ENCODE results near the gene KLF13. TPM values are rescaled to one million over a fixed set of nuclear protein-coding genes. Genes with fewer than 3 reads are reported as not detected.

Gene KLF13
- total RNA-seq, 8 experiments from 2014 or later = 28.5 to 64.2 (median 42.6) TPM

DNA sequence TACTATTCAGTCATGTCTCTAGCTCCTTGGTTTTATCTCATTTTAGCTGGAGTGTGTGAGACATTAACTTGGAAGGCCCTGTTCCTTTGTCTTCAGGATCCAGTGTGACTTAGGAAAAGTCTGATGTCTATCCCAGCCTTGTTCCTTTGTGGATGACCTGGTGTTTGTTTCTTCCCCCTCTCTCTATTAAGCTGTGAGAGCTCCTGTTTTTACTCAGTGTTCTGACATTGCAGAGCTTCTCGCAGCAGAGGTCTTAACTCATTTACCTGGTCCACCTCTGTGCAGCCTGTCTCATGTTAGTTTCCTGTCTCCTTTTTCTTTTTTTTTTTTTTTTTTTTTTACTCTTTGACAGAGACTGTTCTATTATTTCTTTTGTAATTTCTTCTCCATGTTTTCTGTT, 43.1 kb downstream of the KLF13 start:
- peaks cover 19 to 21% of the 10 kb centered on the region in 2 donors for H3K4me1 ChIP-seq (replicated peaks in 1 of 2)
- no peak overlapping the region for H3K27ac ChIP-seq
- in situ Hi-C loops (cut with MboI; ENCODE audit: low pct_unique_long_range_greater_than_20kb in 2 of 9, low sequenced_read_pairs in 9 of 9, unreplicated experiment in 9 of 9) = loop anchor here in 1 of 9 experiments (10.0 kb wide), 1 partner anchor 115 kb away; no protein-coding TSS in a partner anchor
- ATAC-seq (replicated peaks in 6 of 8) = no peak
- no peak overlapping the region for H3K4me3 ChIP-seq
- 86 to 100% (median 100%) methylated on average over 1 of the region's 1 CpG; no CpG with 5 or more reads in 2 of the 10 experiments for WGBS, 10 experiments

DNA sequence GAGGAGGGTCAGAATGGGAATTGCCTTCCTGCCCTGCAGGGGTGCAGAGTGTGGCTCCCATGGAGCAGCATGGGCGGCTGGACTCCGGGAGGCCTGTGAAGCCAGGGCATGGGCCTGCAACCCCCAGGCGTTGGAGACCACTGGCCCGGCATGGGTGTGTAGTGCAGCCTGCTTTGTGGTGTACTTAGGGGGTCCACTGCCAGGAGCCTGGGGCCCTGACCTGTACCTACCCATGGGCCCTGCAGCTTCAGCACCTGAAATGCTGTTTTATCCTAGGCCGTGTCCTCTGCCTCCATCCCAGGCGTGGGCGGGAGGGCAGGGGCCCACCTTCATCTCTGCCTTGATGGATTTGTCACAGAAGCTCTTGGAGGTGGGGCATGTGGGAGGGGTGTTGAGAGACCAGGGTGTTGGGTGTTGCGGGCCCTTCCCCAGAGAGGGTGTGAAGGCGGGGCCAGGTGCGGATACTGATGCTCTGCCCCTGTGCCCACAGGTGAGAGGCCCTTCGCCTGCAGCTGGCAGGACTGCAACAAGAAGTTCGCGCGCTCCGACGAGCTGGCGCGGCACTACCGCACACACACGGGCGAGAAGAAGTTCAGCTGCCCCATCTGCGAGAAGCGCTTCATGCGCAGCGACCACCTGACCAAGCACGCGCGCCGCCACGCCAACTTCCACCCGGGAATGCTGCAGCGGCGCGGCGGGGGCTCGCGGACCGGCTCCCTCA, 45.0 kb downstream of the KLF13 start:
- 90 to 100% (median 97%) methylated on average over 1 to 10 of the region's 38 CpGs; no CpG with 5 or more reads in 5 of the 10 experiments for WGBS, 10 experiments
- Histone ChIP-seq H3K4me3 (no peak overlapping the region), H3K27ac (no peak overlapping the region), H3K4me1 (replicated peaks in 1 of 2) (peaks cover 3 to 4% of the 10 kb centered on the region in 2 donors)
- no peak for ATAC-seq (replicated peaks in 6 of 8)
- in situ Hi-C loops (cut with MboI; ENCODE audit: low pct_unique_long_range_greater_than_20kb in 2 of 9, low sequenced_read_pairs in 9 of 9, unreplicated experiment in 9 of 9) = no loop called here

GRCh38 chr15:31372635-31373091, 46.0 kb downstream of the KLF13 start:
- in situ Hi-C loops (cut with MboI; ENCODE audit: low pct_unique_long_range_greater_than_20kb in 2 of 9, low sequenced_read_pairs in 9 of 9, unreplicated experiment in 9 of 9) = no loop called here
- H3K4me1 ChIP-seq (replicated peaks in 1 of 2) = no peaks in the 10 kb centered on the region
- H3K27ac ChIP-seq = no peak overlapping the region
- 20 to 74% (median 50%) methylated on average over 1 to 6 of the region's 14 CpGs; no CpG with 5 or more reads in 5 of the 10 experiments for WGBS, 10 experiments
- no peak overlapping the region for H3K4me3 ChIP-seq
- peak in 4 of 8 experiments; percentile 18 to 76 (median 58) for ATAC-seq (replicated peaks in 6 of 8)

- H3K27ac ChIP-seq = no peak overlapping the region
- in situ Hi-C loops (cut with MboI; ENCODE audit: low pct_unique_long_range_greater_than_20kb in 2 of 9, low sequenced_read_pairs in 9 of 9, unreplicated experiment in 9 of 9) = no loop called here
These were observed 46.6 kb downstream of the KLF13 start for GRCh38 chr15:31373096-31373865.

DNA sequence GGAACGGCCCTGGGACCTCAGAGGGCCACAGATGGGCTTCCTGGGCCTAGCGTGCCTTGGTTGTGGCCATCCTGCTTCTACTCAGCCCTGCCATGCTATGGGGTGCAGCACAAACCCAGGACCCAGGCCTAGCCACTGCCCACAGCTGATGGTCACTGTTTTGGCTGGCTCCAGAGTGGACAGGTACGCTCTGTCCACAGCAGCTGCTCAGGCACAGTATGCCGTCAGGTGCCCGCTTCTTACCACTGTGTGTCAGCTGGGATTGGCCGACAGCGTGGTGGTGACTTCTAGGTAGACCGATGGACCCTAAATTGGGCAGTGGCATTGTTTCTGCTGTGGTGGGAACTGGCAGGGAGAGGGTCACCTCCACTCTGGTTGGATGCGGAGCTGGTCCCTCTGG, 47.3 kb downstream of the KLF13 start:
- no peaks in the 10 kb centered on the region for H3K4me1 ChIP-seq (replicated peaks in 1 of 2)
- 80 to 100% (median 100%) methylated on average over 1 of the region's 9 CpGs; no CpG with 5 or more reads in 7 of the 10 experiments for WGBS, 10 experiments
- no peak overlapping the region for H3K27ac ChIP-seq
- no peak overlapping the region for H3K4me3 ChIP-seq
- in situ Hi-C loops (cut with MboI; ENCODE audit: low pct_unique_long_range_greater_than_20kb in 2 of 9, low sequenced_read_pairs in 9 of 9, unreplicated experiment in 9 of 9) = no loop called here
- no peak for ATAC-seq (replicated peaks in 6 of 8)

More at GRCh38 chr15:31373096-31373865, 46.6 kb downstream of the KLF13 start:
- peak in 1 of 8 experiments; percentile 20 for ATAC-seq (replicated peaks in 6 of 8)
- no peak overlapping the region for H3K4me3 ChIP-seq
- 81 to 100% (median 100%) methylated on average over 1 to 8 of the region's 23 CpGs; no CpG with 5 or more reads in 4 of the 10 experiments for WGBS, 10 experiments
- H3K4me1 ChIP-seq (replicated peaks in 1 of 2) = no peaks in the 10 kb centered on the region

DNA sequence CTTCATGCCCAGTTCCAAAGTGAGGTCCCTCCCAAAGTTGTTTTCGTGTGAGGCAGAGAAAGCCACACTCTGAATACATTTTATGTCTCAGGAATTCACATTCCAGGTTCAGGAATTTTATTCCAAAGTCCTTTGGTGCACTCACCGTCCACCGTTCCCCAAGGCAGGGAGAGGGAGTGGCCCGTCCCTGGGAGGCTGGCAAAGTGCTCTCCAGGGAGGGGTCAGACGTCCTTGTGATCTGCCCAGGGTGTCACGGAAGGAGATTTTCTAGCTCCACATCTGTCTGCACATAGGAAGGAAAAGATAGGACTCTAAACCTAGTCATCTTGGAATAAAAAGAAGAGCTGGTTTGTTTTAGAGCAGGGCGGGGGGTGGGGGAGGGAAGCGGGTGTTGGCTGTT, 47.9 kb downstream of the KLF13 start:
- in situ Hi-C loops (cut with MboI; ENCODE audit: low pct_unique_long_range_greater_than_20kb in 2 of 9, low sequenced_read_pairs in 9 of 9, unreplicated experiment in 9 of 9) = no loop called here
- Histone ChIP-seq H3K4me1 (replicated peaks in 1 of 2) (no peaks in the 10 kb centered on the region), H3K4me3 (no peak overlapping the region)

DNA sequence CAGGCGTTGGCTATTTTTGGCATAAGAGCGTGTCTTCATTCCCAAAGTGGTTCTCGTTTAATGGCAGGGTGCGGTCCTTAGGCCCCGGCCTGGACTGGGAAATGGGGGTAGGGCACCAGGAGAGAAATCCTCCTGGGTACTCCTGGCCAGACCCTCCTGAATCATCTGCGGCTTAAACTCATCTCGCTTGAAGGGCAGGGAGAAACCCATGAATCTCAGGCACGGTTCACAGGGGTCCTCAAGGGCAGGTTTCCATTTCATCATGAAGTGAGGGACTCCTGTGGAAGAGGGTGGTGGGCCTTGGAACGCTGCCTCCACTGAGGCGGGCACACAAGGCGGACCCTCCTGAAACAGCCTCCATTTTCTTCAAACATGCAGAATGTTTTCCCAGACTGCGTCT, 48.4 kb downstream of the KLF13 start:
- peak in 3 of 8 experiments; percentile 20 to 48 (median 30) for ATAC-seq (replicated peaks in 6 of 8)
- WGBS, 10 experiments = 10 to 100% (median 83%) methylated on average over 1 to 9 of the region's 12 CpGs; no CpG with 5 or more reads in 2 of the 10 experiments
- no peak overlapping the region for H3K4me3 ChIP-seq
- in situ Hi-C loops (cut with MboI; ENCODE audit: low pct_unique_long_range_greater_than_20kb in 2 of 9, low sequenced_read_pairs in 9 of 9, unreplicated experiment in 9 of 9) = no loop called here
- no peaks in the 10 kb centered on the region for H3K4me1 ChIP-seq (replicated peaks in 1 of 2)
- no peak overlapping the region for H3K27ac ChIP-seq

More for the DNA sequence above, 47.9 kb downstream of the KLF13 start:
- no peak overlapping the region for H3K27ac ChIP-seq
- 0 to 100% (median 94%) methylated on average over 1 to 6 of the region's 8 CpGs; no CpG with 5 or more reads in 4 of the 10 experiments for WGBS, 10 experiments
- ATAC-seq (replicated peaks in 6 of 8) = peak in 3 of 8 experiments; percentile 40 to 53 (median 48)

GRCh38 chr15:31375772-31376171, 49.1 kb downstream of the KLF13 start:
- WGBS, 10 experiments = 91% methylated on average over 6 of the region's 8 CpGs; no CpG with 5 or more reads in 9 of the 10 experiments
- H3K4me3 ChIP-seq = no peak overlapping the region
- no peak for ATAC-seq (replicated peaks in 6 of 8)
- no peaks in the 10 kb centered on the region for H3K4me1 ChIP-seq (replicated peaks in 1 of 2)
- H3K27ac ChIP-seq = no peak overlapping the region
- in situ Hi-C loops (cut with MboI; ENCODE audit: low pct_unique_long_range_greater_than_20kb in 2 of 9, low sequenced_read_pairs in 9 of 9, unreplicated experiment in 9 of 9) = no loop called here

GRCh38 chr15:31376511-31376910, 49.9 kb downstream of the KLF13 start:
- H3K27ac ChIP-seq = no peak overlapping the region
- no peaks in the 10 kb centered on the region for H3K4me1 ChIP-seq (replicated peaks in 1 of 2)
- in situ Hi-C loops (cut with MboI; ENCODE audit: low pct_unique_long_range_greater_than_20kb in 2 of 9, low sequenced_read_pairs in 9 of 9, unreplicated experiment in 9 of 9) = no loop called here
- 80 to 100% (median 95%) methylated on average over 1 to 5 of the region's 11 CpGs; no CpG with 5 or more reads in 5 of the 10 experiments for WGBS, 10 experiments
- no peak for ATAC-seq (replicated peaks in 6 of 8)
- no peak overlapping the region for H3K4me3 ChIP-seq

DNA sequence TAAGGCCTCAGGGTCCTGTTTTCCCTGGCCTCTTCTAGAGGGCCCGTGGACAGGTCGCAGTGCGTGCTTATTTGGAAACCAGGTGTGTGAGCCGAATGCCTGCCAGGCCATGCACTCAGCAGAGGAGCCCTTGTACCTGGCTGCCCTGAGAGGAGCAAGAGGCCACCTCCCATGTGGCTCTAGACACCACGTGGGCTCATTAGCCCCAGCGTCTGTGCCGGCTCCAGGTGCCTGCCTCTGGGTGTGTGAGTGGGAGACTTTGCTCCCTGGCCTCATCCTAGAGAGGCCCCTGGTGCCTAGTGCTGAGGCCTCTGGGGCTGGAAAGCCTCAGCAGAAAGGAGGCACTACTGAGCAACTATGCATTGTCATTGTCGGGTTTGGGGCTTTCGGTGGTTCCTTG, 50.4 kb downstream of the KLF13 start:
- ATAC-seq (replicated peaks in 6 of 8) = no peak
- Histone ChIP-seq H3K27ac (no peak overlapping the region), H3K4me1 (replicated peaks in 1 of 2) (no peaks in the 10 kb centered on the region), H3K4me3 (no peak overlapping the region)
- 79 to 86% (median 80%) methylated on average over 1 to 5 of the region's 9 CpGs; no CpG with 5 or more reads in 7 of the 10 experiments for WGBS, 10 experiments
- in situ Hi-C loops (cut with MboI; ENCODE audit: low pct_unique_long_range_greater_than_20kb in 2 of 9, low sequenced_read_pairs in 9 of 9, unreplicated experiment in 9 of 9) = no loop called here

DNA sequence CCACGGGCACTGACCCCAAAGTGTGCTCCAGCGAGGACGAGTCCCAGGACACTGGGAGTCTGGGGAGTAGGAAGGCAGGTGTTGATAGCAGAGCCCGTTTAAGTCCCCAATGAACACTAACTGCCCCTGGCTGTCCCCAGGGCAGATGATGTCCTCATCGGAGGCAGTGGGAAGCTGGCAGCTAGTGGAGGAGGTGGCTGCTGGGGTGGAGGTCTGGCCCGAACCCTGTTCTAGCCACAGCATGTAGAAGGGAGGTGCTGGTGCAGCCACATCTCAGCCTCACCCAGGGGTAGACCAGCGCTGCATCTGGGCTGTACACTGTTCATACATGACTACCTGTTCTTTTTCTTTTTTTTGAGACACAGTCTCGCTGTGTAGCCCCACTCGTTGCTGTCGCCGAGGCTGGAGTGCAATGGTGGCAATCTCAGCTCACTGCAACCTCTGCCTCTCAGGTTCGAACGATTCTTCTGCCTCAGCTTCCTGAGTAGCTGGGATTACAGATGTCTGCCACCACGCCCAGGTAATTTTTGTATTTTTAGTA, 51.8 kb downstream of the KLF13 start:
- in situ Hi-C loops (cut with MboI; ENCODE audit: low pct_unique_long_range_greater_than_20kb in 2 of 9, low sequenced_read_pairs in 9 of 9, unreplicated experiment in 9 of 9) = no loop called here
- H3K27ac ChIP-seq = no peak overlapping the region
- no peaks in the 10 kb centered on the region for H3K4me1 ChIP-seq (replicated peaks in 1 of 2)
- H3K4me3 ChIP-seq = no peak overlapping the region
- no peak for ATAC-seq (replicated peaks in 6 of 8)
- 40 to 100% (median 93%) methylated on average over 1 to 11 of the region's 14 CpGs; no CpG with 5 or more reads in 4 of the 10 experiments for WGBS, 10 experiments

DNA sequence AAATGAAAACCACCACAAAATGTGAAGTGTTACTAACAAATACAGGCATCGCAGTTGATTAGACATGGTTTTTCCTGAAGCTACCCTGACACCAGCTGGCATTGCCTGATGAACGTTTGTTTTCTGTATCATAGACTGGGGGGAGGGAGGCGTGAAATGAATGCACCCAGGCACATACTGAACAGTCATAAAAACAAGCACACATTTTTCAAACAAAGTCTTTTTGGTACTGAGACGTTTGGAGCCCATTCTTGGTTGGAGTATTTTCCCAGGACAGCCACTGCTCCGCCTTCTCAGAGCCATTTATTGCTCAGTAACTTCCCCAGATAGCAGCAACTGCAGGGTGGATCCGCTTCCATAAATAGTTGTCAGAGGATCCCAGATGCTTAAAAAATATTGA, 52.4 kb downstream of the KLF13 start:
- peak in 2 of 8 experiments; percentile 15 to 32 for ATAC-seq (replicated peaks in 6 of 8)
- no peak overlapping the region for H3K27ac ChIP-seq
- H3K4me1 ChIP-seq (replicated peaks in 1 of 2) = no peaks in the 10 kb centered on the region
- H3K4me3 ChIP-seq = no peak overlapping the region
- in situ Hi-C loops (cut with MboI; ENCODE audit: low pct_unique_long_range_greater_than_20kb in 2 of 9, low sequenced_read_pairs in 9 of 9, unreplicated experiment in 9 of 9) = no loop called here
- WGBS, 10 experiments = 51 to 100% (median 93%) methylated on average over 1 to 6 of the region's 6 CpGs; no CpG with 5 or more reads in 2 of the 10 experiments

DNA sequence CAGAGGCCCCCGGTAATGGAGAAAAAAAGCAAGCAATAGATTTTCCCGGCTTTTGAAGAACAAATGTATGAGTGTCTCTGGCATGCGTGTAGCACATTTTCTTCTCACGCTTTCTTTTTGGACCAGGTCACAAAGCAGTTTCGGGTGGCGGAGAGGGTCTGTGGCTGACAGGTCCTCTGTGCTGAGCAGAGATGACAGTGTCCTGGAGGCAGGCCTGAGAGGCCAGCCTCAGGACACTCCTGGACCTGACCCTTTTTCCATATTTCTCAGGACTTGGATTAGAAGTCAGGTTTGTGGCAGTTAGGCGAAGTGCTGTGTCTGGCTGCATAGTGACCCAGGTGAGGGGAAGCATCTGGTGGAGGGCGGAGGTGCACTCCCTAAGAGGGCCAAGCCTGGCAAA, 52.9 kb downstream of the KLF13 start:
- ATAC-seq (replicated peaks in 6 of 8) = no peak
- in situ Hi-C loops (cut with MboI; ENCODE audit: low pct_unique_long_range_greater_than_20kb in 2 of 9, low sequenced_read_pairs in 9 of 9, unreplicated experiment in 9 of 9) = no loop called here
- no peak overlapping the region for H3K27ac ChIP-seq
- 58 to 100% (median 100%) methylated on average over 1 to 5 of the region's 8 CpGs; no CpG with 5 or more reads in 3 of the 10 experiments for WGBS, 10 experiments
- H3K4me3 ChIP-seq = no peak overlapping the region
- no peaks in the 10 kb centered on the region for H3K4me1 ChIP-seq (replicated peaks in 1 of 2)
